HG02588 (cell line): ENCODE measurements around the gene PTPRG.
"Not testable (repeated sequence)": the region's sequence is repeated elsewhere in the genome, so short reads cannot be mapped to it uniquely, and the experiment has no call there.

ENCODE experiments used
- ATAC-seq: cut with Tn5 transposase; IDR thresholded peaks from one replicate; pipeline ENCODE4 v1.9.1; 2021; ENCODE audit warnings: mild to moderate bottlenecking, moderate library complexity; ENCODE audit not compliant: unreplicated experiment

PTPRG gene

GRCh38 chr3:61816304-61816703 is 254.9 kb downstream of the PTPRG start:
- ATAC-seq: not testable (repeated sequence)

GRCh38 chr3:61819861-61820260 is 258.5 kb downstream of the PTPRG start:
- no peak for ATAC-seq

- ATAC-seq: no peak
These were observed 259.1 kb downstream of the PTPRG start for GRCh38 chr3:61820306-61820992.

DNA sequence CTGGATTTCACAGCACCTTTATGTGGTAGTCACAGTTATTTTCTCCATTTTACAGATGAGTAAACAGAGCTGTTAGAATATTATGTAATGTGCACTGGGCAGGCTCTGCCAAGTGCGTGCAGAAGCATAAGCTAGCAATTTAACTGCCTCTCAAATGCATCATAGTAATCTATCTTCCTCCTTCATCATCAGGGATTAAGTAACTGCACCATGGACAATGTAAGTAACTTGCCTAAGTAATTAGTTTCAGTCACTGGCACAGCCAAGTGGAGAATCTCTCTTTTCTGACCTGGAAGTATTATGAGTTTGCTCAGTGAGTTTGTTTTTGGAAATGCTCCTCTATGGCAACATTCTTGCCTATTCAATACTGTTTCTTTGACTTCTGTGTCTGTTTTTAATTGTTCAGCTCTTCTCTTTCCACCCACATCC is 260.5 kb downstream of the PTPRG start:
- no peak for ATAC-seq

DNA sequence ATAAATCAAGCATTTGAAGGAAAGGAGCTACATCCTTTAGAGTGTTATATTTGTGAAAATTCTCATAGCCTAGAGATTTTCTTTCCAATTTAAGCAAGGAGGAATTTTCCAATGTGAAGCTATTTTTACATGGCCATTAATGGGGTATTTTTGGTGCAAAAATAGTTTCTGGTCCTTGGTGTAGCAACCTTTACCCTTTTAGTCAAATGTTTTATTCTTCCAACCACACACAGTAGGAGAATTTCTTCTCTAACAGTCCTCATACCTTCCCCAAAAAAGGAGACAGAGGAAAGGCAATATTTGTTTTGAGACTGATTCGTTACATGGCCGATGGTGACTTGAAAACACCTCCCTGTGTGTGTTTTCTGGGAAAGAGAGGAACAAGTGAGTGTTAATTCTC is 261.2 kb downstream of the PTPRG start:
- no peak for ATAC-seq

DNA sequence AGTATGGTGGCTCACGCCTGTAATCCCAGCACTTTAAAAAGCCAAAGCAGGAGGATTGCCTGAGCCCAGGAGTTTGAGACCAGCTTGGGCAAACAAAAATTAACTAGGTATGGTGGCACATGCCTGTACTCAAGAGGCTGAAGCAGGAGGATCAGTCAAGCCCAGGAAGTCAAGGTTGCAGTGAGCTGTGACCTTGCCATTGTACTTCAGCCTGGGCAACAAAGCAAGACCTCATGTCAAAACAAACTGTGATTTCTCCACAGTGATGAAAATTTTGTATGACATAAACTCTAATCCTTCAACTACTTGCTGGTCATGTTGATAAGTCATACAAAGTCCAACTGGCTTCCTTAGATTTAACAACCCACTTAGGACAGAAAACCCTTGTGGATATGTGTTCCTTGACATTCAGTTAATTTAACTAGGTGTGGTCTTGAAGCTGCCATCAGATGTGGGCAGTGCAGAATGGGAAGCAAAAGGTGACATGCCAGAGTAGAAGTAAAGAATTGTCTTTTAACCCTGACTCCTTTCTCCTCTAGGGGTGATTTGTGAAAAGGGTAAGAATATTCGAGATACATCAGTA is 263.3 kb downstream of the PTPRG start:
- ATAC-seq: no peak

DNA sequence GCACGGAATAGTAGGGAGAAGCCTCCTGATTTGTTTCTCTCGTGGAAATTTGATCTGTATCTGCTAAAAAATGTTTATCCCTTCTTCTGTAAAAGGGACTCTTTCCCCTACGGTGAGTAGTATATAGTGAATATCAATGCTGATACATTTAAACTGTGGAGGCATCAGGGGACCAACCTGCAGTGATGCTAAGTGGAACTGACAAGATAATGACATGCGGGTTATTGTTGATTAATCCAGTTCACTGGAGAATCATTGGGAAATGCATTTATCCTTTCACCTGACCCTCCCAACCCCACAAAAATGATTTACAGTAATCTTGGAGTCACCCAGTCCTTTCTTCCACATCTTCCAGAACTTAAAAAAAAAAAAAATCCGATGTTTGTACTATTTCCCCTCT is 264.8 kb downstream of the PTPRG start:
- no peak for ATAC-seq

GRCh38 chr3:61828184-61828874 is 267.0 kb downstream of the PTPRG start:
- no peak for ATAC-seq

- ATAC-seq: no peak
These were observed 267.7 kb downstream of the PTPRG start for GRCh38 chr3:61828880-61829721.

GRCh38 chr3:61829722-61830350 is 268.5 kb downstream of the PTPRG start:
- no peak for ATAC-seq

DNA sequence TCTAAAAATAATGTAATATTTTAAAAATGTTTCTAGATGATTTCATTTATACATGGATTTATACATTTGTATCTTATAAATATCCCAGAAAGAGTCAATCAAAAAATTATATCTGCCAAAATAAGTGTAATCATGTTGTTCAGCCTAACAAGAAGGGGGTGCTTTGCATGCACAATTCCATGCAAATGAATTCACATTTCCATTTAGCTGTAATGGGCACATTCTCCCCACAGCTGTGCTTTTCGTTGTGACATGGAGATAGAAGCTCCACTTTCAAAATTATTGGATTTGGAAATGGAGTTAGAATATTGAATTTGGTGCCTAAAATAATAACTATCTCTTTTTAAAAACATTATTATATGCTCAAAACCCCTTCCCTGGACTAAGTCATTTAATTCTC is 270.6 kb downstream of the PTPRG start:
- ATAC-seq: no peak

GRCh38 chr3:61832375-61833229 is 271.2 kb downstream of the PTPRG start:
- no peak for ATAC-seq

DNA sequence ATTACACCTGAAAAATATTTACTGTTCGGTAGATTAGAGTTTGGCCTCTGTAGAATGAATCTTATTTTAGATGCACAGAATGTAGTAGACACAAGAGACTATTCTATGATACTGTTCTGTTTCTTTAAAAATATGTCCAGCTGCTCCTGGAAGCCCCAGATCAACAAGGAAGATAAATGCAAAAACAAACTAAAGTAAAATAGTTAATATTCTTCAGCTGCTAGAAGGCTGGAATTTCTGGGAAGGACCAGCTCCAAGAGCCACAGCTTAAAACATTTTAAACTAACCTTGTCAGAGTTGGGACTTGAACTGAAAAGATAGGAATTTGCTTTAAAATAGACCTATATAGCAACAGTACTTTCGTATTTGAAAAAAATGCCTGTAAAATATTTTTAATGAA is 277.9 kb downstream of the PTPRG start:
- ATAC-seq: no peak

DNA sequence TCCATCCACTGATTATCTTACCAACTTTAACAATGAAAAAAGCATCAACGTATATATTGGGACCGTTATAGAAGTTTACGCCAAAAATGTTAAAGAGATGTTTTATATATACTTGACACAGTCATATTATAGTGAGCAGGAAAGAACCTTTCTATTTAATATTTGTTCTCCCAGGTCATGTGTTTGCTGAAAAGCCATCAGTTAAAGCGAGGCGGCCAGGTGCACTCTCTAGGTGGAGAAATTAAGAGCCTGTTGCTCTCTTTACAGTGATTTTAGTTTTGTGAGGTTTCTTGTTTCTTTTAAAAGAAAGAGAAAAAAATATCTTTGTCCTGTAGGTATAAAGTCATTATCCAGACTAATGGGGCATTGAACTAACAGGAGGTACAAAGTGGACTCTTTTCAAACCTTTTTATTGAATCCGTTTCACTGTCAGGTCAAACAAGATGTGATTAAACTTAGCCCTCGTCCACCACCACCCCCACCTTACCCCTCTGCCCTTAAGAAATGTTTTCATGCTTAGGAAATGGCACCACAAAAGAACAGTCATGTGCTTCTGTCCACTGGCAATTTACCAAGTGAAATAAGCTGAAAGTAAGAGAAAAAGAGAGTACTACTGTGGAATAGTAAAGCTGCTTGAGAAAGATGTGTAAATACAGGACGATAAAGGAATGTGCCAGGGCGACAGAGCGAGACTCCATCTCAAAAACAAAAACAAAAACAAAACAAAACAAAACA is 279.9 kb downstream of the PTPRG start:
- ATAC-seq: no peak

- no peak for ATAC-seq
These were observed 280.6 kb downstream of the PTPRG start for GRCh38 chr3:61841988-61842387.

DNA sequence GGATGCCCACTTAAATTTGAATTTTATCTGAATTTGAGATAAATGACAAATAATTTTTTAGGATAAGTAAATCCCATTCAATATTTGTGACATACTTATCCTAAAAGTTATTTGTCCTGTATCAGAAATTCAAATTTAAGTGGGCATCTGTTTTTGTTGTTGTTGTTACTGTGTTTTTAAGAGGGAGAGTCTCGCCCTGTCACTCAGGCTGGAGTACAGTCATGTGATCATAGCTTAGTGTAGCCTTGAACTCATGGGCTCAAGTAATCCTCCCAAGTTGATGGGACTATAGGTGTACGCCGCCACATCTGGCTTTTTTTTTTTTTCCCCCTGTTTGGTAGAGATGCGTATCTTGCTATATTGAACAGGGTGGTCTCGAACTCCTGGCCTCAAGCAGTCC is 283.0 kb downstream of the PTPRG start:
- ATAC-seq: no peak

DNA sequence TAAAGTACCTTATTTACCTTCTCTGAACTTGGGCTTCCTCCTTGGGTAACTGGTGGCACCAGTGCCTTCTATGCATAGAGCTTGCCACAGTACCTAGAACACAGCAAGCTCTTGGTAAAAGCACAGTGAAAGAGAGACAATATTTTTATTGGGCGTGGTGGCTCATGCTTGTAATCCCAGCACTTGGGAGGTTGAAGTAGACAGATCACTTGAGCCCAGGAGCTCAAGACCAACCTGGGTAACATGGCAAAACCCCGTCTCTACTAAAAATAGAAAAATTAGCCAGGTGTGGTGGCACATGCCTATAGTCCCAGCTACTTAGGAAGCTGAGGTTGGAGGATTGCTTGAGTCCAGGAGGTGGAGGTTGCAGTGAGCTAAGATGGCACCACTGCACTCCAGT is 285.1 kb downstream of the PTPRG start:
- ATAC-seq: no peak

GRCh38 chr3:61847784-61848462 is 286.6 kb downstream of the PTPRG start:
- no peak for ATAC-seq

DNA sequence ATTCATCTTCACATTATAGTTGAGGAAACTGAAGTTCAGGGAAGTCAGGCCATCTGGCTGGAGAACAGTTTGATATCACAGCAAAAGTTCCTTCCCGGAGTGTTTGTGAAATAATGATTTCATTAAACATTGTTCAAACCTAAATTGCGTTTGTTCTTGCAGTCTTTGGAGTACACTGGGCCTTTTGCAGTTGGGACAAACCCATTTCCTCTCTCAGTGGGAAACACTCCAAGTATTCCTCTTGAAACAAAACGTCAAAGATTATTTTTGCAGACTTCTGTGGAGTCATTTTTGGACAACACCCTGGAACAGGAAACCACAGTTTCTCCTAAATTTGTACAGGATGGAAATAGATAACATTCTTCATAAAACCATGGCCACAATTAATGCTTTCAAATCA is 287.5 kb downstream of the PTPRG start:
- ATAC-seq: no peak
